SK-N-SH (cell line): ENCODE results near the gene MAD1L1. TPM values are rescaled to one million over a fixed set of nuclear protein-coding genes. Genes with fewer than 3 reads are reported as not detected.

Source experiments
- CTCF ChIA-PET: fragments of 300-600, 350-600 bp; formaldehyde crosslinking; extraction: SDS; loops from one replicate; lab custom pipeline; 2021; lab: Yijun Ruan, JAX
- POLR2A ChIA-PET: fragments of 350-600 bp; sonication (Branson Sonifier 250); formaldehyde crosslinking; extraction: SDS; loops from one replicate; lab custom pipeline; 2020; ENCODE audit warnings: antibody characterized with exemption, inconsistent platforms; lab: Yijun Ruan, JAX
- DNase-seq: peaks from one replicate; pipeline ENCODE4 v3.0.0; 2012
- H2AFZ ChIP-seq: fragments of 200-600 bp; sonication (generic); 2 replicates; pipeline ENCODE4 v1.8.1; 2016; ENCODE audit warnings: antibody characterized with exemption, mild to moderate bottlenecking, low read depth
- H3F3A ChIP-seq: fragments of 200-600 bp; sonication (generic); replicated peaks from 2 replicates; pipeline ENCODE3; 2016; ENCODE audit warnings: antibody characterized with exemption, mild to moderate bottlenecking; ENCODE audit not compliant: insufficient read depth
- H3K27ac ChIP-seq, 2 experiments: fragments of 200-500 bp in 1 of 2; fragments of 200-600 bp in 1 of 2; sonication (Bioruptor generic) in 1 of 2; sonication (generic), shearing (Covaris generic) in 1 of 2; 2 replicates each; pipeline versions ENCODE4 v1.5.1 to v1.6.1; 2014 to 2016; ENCODE audit warnings: low read depth in 2 of 2, inconsistent platforms in 1 of 2, low read length in 1 of 2, mild to moderate bottlenecking in 1 of 2, mixed read lengths in 1 of 2
- H3K27me3 ChIP-seq: fragments of 200-600 bp; sonication (generic), shearing (Covaris generic); 2 replicates; pipeline ENCODE4 v1.6.1; 2016; ENCODE audit warnings: mixed run types; ENCODE audit not compliant: insufficient read depth
- H3K36me3 ChIP-seq, 2 experiments: fragments of 200-500 bp in 1 of 2; fragments of 200-600 bp in 1 of 2; sonication (Bioruptor generic) in 1 of 2; sonication (generic) in 1 of 2; replicated peaks in 1 of 2; 2 replicates each; pipeline versions ENCODE3 to v1.5.1; 2014 to 2016; ENCODE audit warnings: low read length in 1 of 2, mild to moderate bottlenecking in 1 of 2; ENCODE audit not compliant: insufficient read depth in 2 of 2, control insufficient read depth in 1 of 2
- H3K4me1 ChIP-seq, 2 experiments: fragments of 200-500 bp in 1 of 2; fragments of 200-600 bp in 1 of 2; sonication (Bioruptor generic) in 1 of 2; sonication (generic), shearing (Covaris generic) in 1 of 2; 2 replicates each; pipeline versions ENCODE4 v1.5.1 to v1.6.1; 2014 to 2016; ENCODE audit warnings: low read depth in 1 of 2, low read length in 1 of 2, mixed run types in 1 of 2; ENCODE audit not compliant: insufficient read depth in 2 of 2, control insufficient read depth in 1 of 2
- H3K4me2 ChIP-seq: fragments of 200-600 bp; sonication (generic), shearing (Covaris generic); 2 replicates; pipeline ENCODE4 v1.6.1; 2017; ENCODE audit warnings: mixed run types
- H3K4me3 ChIP-seq, 2 experiments: fragments of 200-500 bp in 1 of 2; fragments of 200-600 bp in 1 of 2; sonication (Bioruptor generic) in 1 of 2; sonication (generic), shearing (Covaris generic) in 1 of 2; 2 replicates each; pipeline versions ENCODE4 v1.5.1 to v1.8.1; 2014 to 2016; ENCODE audit warnings: low read depth in 2 of 2, inconsistent platforms in 1 of 2, low read length in 1 of 2, mild to moderate bottlenecking in 1 of 2, mixed read lengths in 1 of 2, moderate library complexity in 1 of 2
- H3K79me2 ChIP-seq: fragments of 200-600 bp; sonication (generic); 2 replicates; pipeline ENCODE4 v1.8.1; 2017; ENCODE audit warnings: mild to moderate bottlenecking; ENCODE audit not compliant: insufficient read depth
- H3K9ac ChIP-seq: fragments of 200-600 bp; sonication (generic); 2 replicates; pipeline ENCODE4 v1.6.1; 2017; ENCODE audit warnings: mixed run types
- H3K9me2 ChIP-seq: fragments of 200-600 bp; sonication (generic); 2 replicates; pipeline ENCODE4 v1.6.1; 2017; ENCODE audit warnings: mixed run types
- H3K9me3 ChIP-seq: fragments of 200-600 bp; sonication (generic); 2 replicates; pipeline ENCODE4 v1.6.1; 2017; ENCODE audit warnings: mixed run types, mild to moderate bottlenecking, moderate library complexity
- H4K20me1 ChIP-seq: fragments of 200-600 bp; sonication (generic); 2 replicates; pipeline ENCODE4 v1.6.1; 2017; ENCODE audit warnings: mild to moderate bottlenecking, mixed run types; ENCODE audit not compliant: insufficient read depth
- CHD2 ChIP-seq: fragments of 150-350 bp; IDR thresholded peaks from 2 replicates; pipeline ENCODE4 v1.6.1; 2018; ENCODE audit warnings: low read length; ENCODE audit not compliant: partially characterized antibody
- CTCF ChIP-seq: fragments of 200-600 bp; sonication (generic); IDR thresholded peaks from 2 replicates; pipeline ENCODE4 v1.6.1; 2017; ENCODE audit warnings: antibody characterized with exemption, mild to moderate bottlenecking, moderate library complexity
- FOXJ3 ChIP-seq: sonication (generic); formaldehyde crosslinking; IDR thresholded peaks from 2 replicates; pipeline ENCODE4 v1.5.1; 2020; ENCODE audit warnings: mild to moderate bottlenecking, missing genetic modification reagents
- GABPA ChIP-seq: IDR thresholded peaks from 2 replicates; pipeline ENCODE4 v1.4.0; 2012; ENCODE audit warnings: low read depth, mild to moderate bottlenecking
- RAD21 ChIP-seq: IDR thresholded peaks from 2 replicates; pipeline ENCODE4 v1.6.1; 2012; ENCODE audit warnings: mild to moderate bottlenecking, low read length
- RFX5 ChIP-seq: IDR thresholded peaks from 2 replicates; pipeline ENCODE4 v1.6.1; 2012; ENCODE audit warnings: mild to moderate bottlenecking, improper control_type of control experiment, low read length
- SMC3 ChIP-seq: IDR thresholded peaks from 2 replicates; pipeline ENCODE4 v1.6.1; 2012; ENCODE audit warnings: low read depth, low read length, improper control_type of control experiment
- WGBS: methylation state at CpG from one replicate; pipeline ENCODE4 v1.1.6; 2017; ENCODE audit warnings: low lambda C conversion rate; 5-methylcytosine and 5-hydroxymethylcytosine counted together
- polyA plus RNA-seq, 3 experiments: library from polyadenylated mRNA; depleted of rRNA; stranded (reverse); fragments of >200 nt; gene quantifications; 2 replicates each; pipeline ENCODE4 v1.2.3, GENCODE V29; 2012

The MAD1L1 gene
- polyA plus RNA-seq, 1 of the 3 experiments (the other 2 are of a cell fraction): 46.2 TPM

DNA sequence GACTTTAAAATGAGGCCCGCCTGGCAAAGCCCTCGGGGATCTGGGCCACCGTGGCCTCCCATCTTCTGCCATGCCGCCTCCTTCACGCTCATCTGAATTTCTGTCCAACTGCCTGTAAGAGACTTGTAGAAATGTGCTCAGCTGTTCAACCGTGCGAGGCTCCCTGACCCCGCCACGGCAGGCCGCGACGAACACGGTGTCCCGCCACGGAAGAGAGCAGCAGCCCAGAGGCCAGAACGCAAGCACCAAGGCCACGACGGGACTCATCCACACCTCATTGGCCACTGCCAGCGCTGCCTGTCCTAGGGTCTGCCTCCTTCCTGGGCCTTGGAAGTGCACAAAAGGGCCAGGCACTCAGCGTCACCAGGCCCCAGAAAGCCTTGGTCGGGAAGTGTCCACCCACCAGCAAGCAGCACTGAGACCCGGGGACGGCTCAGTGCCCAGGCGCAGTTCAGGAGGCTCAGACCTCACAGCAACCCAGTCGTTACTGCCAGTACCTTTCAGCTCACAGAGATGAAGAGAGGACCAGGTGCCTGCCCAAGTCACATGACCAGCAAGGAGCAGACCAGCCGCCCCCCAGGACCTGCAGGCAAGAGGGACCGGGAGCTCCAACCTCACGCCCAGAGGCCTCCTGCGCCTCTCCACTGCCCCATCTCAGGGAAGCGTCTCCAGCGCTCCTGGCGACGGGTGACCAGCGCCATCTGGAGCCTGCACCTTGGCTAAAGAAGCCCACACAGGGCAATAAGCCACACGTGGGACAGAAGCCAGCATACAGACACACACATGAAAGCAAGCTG is 85.9 kb downstream of the MAD1L1 start:
- peak; percentile 41 for TF ChIP-seq RAD21
- TF ChIP-seq CTCF: no peak; the same call in 1 of the 2 replicates
- TF ChIP-seq SMC3: no peak
- TF ChIP-seq RFX5: no peak
- TF ChIP-seq FOXJ3: no peak
- Histone ChIP-seq H3K4me1 (peaks cover 0 to 52% of the 10 kb centered on the region in 2 experiments; a peak in 1 of 4 replicates), H3K27ac (peak overlapping the region in 1 of 2 experiments; percentile 18; a peak in 1 of 4 replicates), H3K4me3 (no peak overlapping the region), H4K20me1 (0 out of 2 replicates have a peak, but pooled peaks cover under 1% of the 10 kb centered on the region), H3K27me3 (no peaks in the 10 kb centered on the region), H2AFZ (no peak overlapping the region), H3K9me3 (no peaks in the 10 kb centered on the region), H3F3A (no peaks in the 10 kb centered on the region), H3K9me2 (no peaks in the 10 kb centered on the region), H3K36me3 (peaks cover 0 to 43% of the 10 kb centered on the region in 2 experiments), H3K4me2 (no peak overlapping the region), H3K79me2 (no peaks in the 10 kb centered on the region), H3K9ac (no peak overlapping the region)
- 96% methylated on average over 33 of the region's 35 CpGs for WGBS
- ChIA-PET CTCF (interaction anchor here (0.7 to 2.1 kb wide), 14 partner anchors 8 to 482 kb away, joined by 3 to 7 read pairs (median 4); no protein-coding TSS in a partner anchor), POLR2A (no interaction called here)
- no peak for DNase-seq

GRCh38 chr7:2145835-2146580 is 86.7 kb downstream of the MAD1L1 start:
- peaks cover 0 to 45% of the 10 kb centered on the region in 2 experiments; a peak in 1 of 4 replicates for H3K4me1 ChIP-seq
- POLR2A ChIA-PET: no interaction called here
- peaks cover 0 to 43% of the 10 kb centered on the region in 2 experiments for H3K36me3 ChIP-seq
- H3K79me2 ChIP-seq: peaks cover 3% of the 10 kb centered on the region; the same call in 1 of the 2 replicates
- no peaks in the 10 kb centered on the region for H3K27me3 ChIP-seq
- no peaks in the 10 kb centered on the region for H3F3A ChIP-seq
- H3K4me2 ChIP-seq: no peak overlapping the region
- TF ChIP-seq GABPA (no peak), CHD2 (no peak)
- WGBS: 93% methylated on average over 35 of the region's 42 CpGs
- no peak overlapping the region for H3K4me3 ChIP-seq
- H3K9me2 ChIP-seq: no peaks in the 10 kb centered on the region
- no peak overlapping the region for H2AFZ ChIP-seq
- no peak overlapping the region for H3K27ac ChIP-seq
- H3K9me3 ChIP-seq: no peaks in the 10 kb centered on the region
- H3K9ac ChIP-seq: no peak overlapping the region
- H4K20me1 ChIP-seq: no peaks in the 10 kb centered on the region
- no peak for DNase-seq
- CTCF ChIA-PET: interaction anchor here (0.8 to 2.1 kb wide), 5 partner anchors 14 to 323 kb away, joined by 3 to 7 read pairs (median 4); no protein-coding TSS in a partner anchor
